ENCODE measurements around the gene PSMC5. TPM values are rescaled to one million over a fixed set of nuclear protein-coding genes. Genes with fewer than 3 reads are reported as not detected.
"Not testable (repeated sequence)": the region's sequence is repeated elsewhere in the genome, so short reads cannot be mapped to it uniquely, and the experiment has no call there.

PSMC5 gene
- total RNA-seq, 1 donor from 2014 or later = 178 TPM

DNA sequence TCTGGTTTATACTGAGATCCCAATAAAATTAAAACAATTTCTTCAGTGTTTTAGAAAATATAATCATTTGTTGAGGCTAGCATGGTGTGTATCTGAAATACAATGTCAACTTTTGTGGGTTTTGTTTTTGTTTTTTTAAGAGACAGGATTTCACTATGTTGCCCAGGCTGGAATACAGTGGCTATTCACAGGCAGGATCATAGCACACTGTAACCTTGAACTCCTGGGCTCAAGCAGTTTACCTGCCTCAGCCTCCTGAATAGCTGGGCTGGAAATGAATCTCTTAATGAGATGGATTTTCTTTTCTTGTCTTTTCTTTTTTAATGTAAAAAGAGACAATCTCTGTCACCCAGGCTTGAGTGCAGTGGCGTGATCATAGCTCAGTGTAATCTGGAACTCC is 41.1 kb upstream of the PSMC5 start:
- Mint-ChIP-seq H3K36me3 (ENCODE audit: low read depth) (peaks cover 3% of the 10 kb centered on the region), H3K27ac (ENCODE audit: unreplicated experiment) (no peak overlapping the region), H3K4me1 (peaks cover 9% of the 10 kb centered on the region), H3K27me3 (ENCODE audit: low read depth) (no peaks in the 10 kb centered on the region), H3K9me3 (no peaks in the 10 kb centered on the region), H3K4me3 (no peak overlapping the region)
- TF ChIP-seq, protein P1, sequence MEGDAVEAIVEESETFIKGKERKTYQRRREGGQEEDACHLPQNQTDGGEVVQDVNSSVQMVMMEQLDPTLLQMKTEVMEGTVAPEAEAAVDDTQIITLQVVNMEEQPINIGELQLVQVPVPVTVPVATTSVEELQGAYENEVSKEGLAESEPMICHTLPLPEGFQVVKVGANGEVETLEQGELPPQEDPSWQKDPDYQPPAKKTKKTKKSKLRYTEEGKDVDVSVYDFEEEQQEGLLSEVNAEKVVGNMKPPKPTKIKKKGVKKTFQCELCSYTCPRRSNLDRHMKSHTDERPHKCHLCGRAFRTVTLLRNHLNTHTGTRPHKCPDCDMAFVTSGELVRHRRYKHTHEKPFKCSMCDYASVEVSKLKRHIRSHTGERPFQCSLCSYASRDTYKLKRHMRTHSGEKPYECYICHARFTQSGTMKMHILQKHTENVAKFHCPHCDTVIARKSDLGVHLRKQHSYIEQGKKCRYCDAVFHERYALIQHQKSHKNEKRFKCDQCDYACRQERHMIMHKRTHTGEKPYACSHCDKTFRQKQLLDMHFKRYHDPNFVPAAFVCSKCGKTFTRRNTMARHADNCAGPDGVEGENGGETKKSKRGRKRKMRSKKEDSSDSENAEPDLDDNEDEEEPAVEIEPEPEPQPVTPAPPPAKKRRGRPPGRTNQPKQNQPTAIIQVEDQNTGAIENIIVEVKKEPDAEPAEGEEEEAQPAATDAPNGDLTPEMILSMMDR (conservative IDR thresholded peaks at IDR 0.05) = no peak
- DNase-seq (ENCODE audit: low read depth, low spot score) = no peak

DNA sequence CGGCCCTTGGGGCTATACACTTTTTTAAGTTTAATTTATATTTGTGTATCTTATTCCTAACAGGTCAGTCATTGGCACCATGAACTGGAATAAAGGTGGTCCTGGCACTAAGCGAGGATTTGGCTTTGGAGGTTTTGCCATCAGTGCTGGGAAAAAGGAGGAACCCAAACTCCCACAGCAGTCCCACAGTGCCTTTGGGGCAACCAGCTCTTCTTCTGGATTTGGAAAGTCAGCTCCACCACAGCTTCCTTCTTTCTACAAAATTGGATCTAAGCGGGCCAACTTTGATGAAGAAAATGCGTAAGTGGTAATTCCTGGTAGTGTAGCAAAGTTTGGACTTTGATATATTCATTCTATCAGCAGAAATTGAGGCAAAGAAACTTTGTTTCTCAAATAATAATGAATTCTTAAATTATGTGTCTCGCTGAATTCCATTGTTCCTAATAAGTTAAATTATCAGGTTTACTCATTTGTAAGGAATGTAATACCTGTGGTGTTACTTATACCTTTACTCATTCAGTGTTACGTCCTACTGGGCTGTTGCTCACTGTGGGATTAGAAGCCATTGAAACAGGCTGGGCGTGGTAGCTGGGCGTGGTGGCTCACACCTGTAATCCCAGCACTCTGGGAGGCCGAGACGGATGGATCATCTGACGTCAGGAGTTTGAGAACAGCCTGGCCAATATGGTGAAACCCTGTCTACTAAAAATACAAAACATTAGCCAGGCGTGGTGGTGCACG is 40.1 kb upstream of the PSMC5 start:
- no peak overlapping the region for H3K27ac Mint-ChIP-seq (ENCODE audit: unreplicated experiment)
- peaks cover 3% of the 10 kb centered on the region for H3K36me3 Mint-ChIP-seq (ENCODE audit: low read depth)
- H3K4me1 Mint-ChIP-seq = peaks cover 9% of the 10 kb centered on the region
- H3K9me3 Mint-ChIP-seq = no peaks in the 10 kb centered on the region
- no peaks in the 10 kb centered on the region for H3K27me3 Mint-ChIP-seq (ENCODE audit: low read depth)
- TF ChIP-seq, protein P1 (conservative IDR thresholded peaks at IDR 0.05) = no peak
- DNase-seq (ENCODE audit: low read depth, low spot score) = no peak
- no peak overlapping the region for H3K4me3 Mint-ChIP-seq

DNA sequence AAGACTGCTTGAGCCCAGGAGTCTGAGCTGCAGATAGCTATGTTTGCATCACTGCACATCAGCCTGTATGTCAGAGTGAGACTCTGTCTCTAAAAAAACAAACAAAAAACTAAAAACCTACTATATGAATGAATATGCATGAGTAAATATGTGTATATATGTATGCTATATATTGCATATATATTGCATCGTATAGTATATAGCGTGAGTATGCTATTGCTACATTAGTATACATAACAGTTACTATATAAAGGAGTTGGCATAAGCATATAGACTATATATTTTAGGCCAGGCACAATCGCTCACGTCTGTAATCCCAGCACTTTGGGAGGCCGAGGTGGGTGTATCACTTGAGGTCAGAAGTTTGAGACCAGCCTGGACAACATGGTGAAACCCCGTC is 37.2 kb upstream of the PSMC5 start:
- H3K4me1 Mint-ChIP-seq = no peaks in the 10 kb centered on the region
- H3K4me3 Mint-ChIP-seq = no peak overlapping the region
- no peaks in the 10 kb centered on the region for H3K27me3 Mint-ChIP-seq (ENCODE audit: low read depth)
- TF ChIP-seq, protein P1 (conservative IDR thresholded peaks at IDR 0.05) = no peak
- no peak overlapping the region for H3K27ac Mint-ChIP-seq (ENCODE audit: unreplicated experiment)
- H3K9me3 Mint-ChIP-seq = no peaks in the 10 kb centered on the region
- peaks cover 10% of the 10 kb centered on the region for H3K36me3 Mint-ChIP-seq (ENCODE audit: low read depth)
- no peak for DNase-seq (ENCODE audit: low read depth, low spot score)

GRCh38 chr17:63792055-63792729 is 35.0 kb upstream of the PSMC5 start:
- DNase-seq (ENCODE audit: low read depth, low spot score) = no peak
- H3K27ac Mint-ChIP-seq (ENCODE audit: unreplicated experiment) = no peak overlapping the region
- TF ChIP-seq, protein P1 (conservative IDR thresholded peaks at IDR 0.05) = no peak
- H3K4me3 Mint-ChIP-seq = no peak overlapping the region
- H3K36me3 Mint-ChIP-seq (ENCODE audit: low read depth) = peaks cover 10% of the 10 kb centered on the region
- H3K9me3 Mint-ChIP-seq = no peaks in the 10 kb centered on the region
- no peaks in the 10 kb centered on the region for H3K27me3 Mint-ChIP-seq (ENCODE audit: low read depth)
- no peaks in the 10 kb centered on the region for H3K4me1 Mint-ChIP-seq

DNA sequence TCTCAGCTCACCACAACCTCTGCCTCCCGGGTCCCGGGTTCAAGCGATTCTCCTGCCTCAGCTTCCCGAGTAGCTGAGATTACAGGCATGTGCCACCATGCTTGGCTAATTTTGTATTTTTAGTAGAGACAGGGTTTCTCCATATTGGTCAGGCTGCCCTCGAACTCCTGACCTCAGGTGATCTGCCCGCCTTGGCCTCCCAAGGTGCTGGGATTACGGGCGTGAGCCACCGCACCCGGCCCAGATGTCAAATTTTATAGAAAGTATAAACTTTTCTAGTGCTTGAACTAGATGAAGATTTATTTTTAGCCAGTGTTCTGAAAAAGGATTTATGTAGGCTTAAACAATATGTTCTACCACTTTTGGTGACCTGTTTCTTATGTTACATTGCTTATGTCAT is 30.9 kb upstream of the PSMC5 start:
- DNase-seq (ENCODE audit: low read depth, low spot score); H3K4me3 Mint-ChIP-seq; H3K36me3 Mint-ChIP-seq (ENCODE audit: low read depth): not testable (repeated sequence)

GRCh38 chr17:63798572-63799106 is 28.6 kb upstream of the PSMC5 start:
- Mint-ChIP-seq H3K27ac (ENCODE audit: unreplicated experiment) (no peak overlapping the region), H3K4me1 (no peaks in the 10 kb centered on the region), H3K4me3 (no peak overlapping the region), H3K36me3 (ENCODE audit: low read depth) (peaks cover 9% of the 10 kb centered on the region), H3K9me3 (no peaks in the 10 kb centered on the region), H3K27me3 (ENCODE audit: low read depth) (no peaks in the 10 kb centered on the region)
- DNase-seq (ENCODE audit: low read depth, low spot score) = no peak
- TF ChIP-seq, protein P1 (conservative IDR thresholded peaks at IDR 0.05) = no peak

More for the DNA sequence above, 30.9 kb upstream of the PSMC5 start:
- H3K27me3 Mint-ChIP-seq (ENCODE audit: low read depth); H3K4me1 Mint-ChIP-seq; H3K9me3 Mint-ChIP-seq; H3K27ac Mint-ChIP-seq (ENCODE audit: unreplicated experiment): not testable (repeated sequence)
